Liver (tissue), 9 donors: ENCODE measurements around the gene CD9. TPM values are rescaled to one million over a fixed set of nuclear protein-coding genes. Genes with fewer than 3 reads are reported as not detected.

Experiments
- DNase-seq: peaks from one replicate; pipeline ENCODE4 v3.0.0-alpha.2; 2017; ENCODE audit warnings: low spot score
- H3K27ac ChIP-seq, 2 donors: one replicate each; pipeline ENCODE4 v1.7.0; 2013; ENCODE audit warnings: inconsistent platforms in 2 of 2, low read length in 2 of 2, control low read depth in 1 of 2, low read depth in 1 of 2, mild to moderate bottlenecking in 1 of 2
- H3K27me3 ChIP-seq, 4 donors: one replicate each; pipeline versions ENCODE4 v1.6.1 to v1.7.0; 2013; ENCODE audit warnings: low read length in 3 of 4, inconsistent platforms in 1 of 4, mild to moderate bottlenecking in 1 of 4, moderate library complexity in 1 of 4; ENCODE audit not compliant: control insufficient read depth in 4 of 4, insufficient read depth in 4 of 4
- H3K36me3 ChIP-seq, 4 donors: one replicate each; pipeline versions ENCODE4 v1.6.1 to v1.7.0; 2013; ENCODE audit warnings: low read length in 3 of 4, mild to moderate bottlenecking in 3 of 4, low read depth in 1 of 4, moderate library complexity in 1 of 4; ENCODE audit not compliant: control insufficient read depth in 4 of 4, insufficient read depth in 3 of 4
- H3K4me1 ChIP-seq, 4 donors: one replicate each; pipeline versions ENCODE4 v1.6.1 to v1.7.0; 2013; ENCODE audit warnings: low read length in 3 of 4, mild to moderate bottlenecking in 3 of 4, moderate library complexity in 1 of 4; ENCODE audit not compliant: control insufficient read depth in 4 of 4, insufficient read depth in 4 of 4
- H3K4me3 ChIP-seq, 3 donors: one replicate each; pipeline versions ENCODE4 v1.6.1 to v1.7.0; 2013; ENCODE audit warnings: low read length in 3 of 3, control low read depth in 1 of 3, low read depth in 1 of 3, mild to moderate bottlenecking in 1 of 3
- H3K9ac ChIP-seq, 2 donors: one replicate each; pipeline ENCODE4 v1.7.0; 2013; ENCODE audit warnings: low read length in 2 of 2, mild to moderate bottlenecking in 2 of 2, moderate library complexity in 2 of 2, control low read depth in 1 of 2, low read depth in 1 of 2
- H3K9me3 ChIP-seq, 4 donors: one replicate each; pipeline versions ENCODE4 v1.6.1 to v1.7.0; 2013; ENCODE audit warnings: low read length in 3 of 4; ENCODE audit not compliant: control insufficient read depth in 4 of 4
- CTCF ChIP-seq: fragments of 150-350 bp; IDR thresholded peaks from 2 replicates; pipeline ENCODE4 v1.5.1; 2017; ENCODE audit warnings: improper control_type of control experiment, low read depth, low read length; ENCODE audit not compliant: missing input control
- EGR1 ChIP-seq, 2 donors: IDR thresholded peaks; 2 replicates each; pipeline ENCODE4 v1.6.1; 2016 to 2018; ENCODE audit warnings: antibody characterized with exemption in 2 of 2, low read depth in 2 of 2
- FOXA2 ChIP-seq: IDR thresholded peaks from 2 replicates; pipeline ENCODE4 v1.6.1; 2016; ENCODE audit warnings: antibody characterized with exemption
- GABPA ChIP-seq, 2 donors: IDR thresholded peaks in 1 of 2; conservative IDR thresholded peaks in 1 of 2; 2 replicates each; pipeline ENCODE4 v1.6.1; 2016; ENCODE audit warnings: antibody characterized with exemption in 2 of 2, mild to moderate bottlenecking in 1 of 2, moderate library complexity in 1 of 2
- HNF4A ChIP-seq, 2 donors: conservative IDR thresholded peaks; 2 replicates each; pipeline ENCODE4 v1.6.1; 2016; ENCODE audit warnings: antibody characterized with exemption in 2 of 2, mild to moderate bottlenecking in 2 of 2
- HNF4G ChIP-seq: IDR thresholded peaks from 2 replicates; pipeline ENCODE4 v1.6.1; 2016; ENCODE audit warnings: antibody characterized with exemption
- JUND ChIP-seq, 2 donors: IDR thresholded peaks; 2 replicates each; pipeline ENCODE4 v1.6.1; 2016; ENCODE audit warnings: antibody characterized with exemption in 2 of 2
- MAX ChIP-seq: IDR thresholded peaks from 2 replicates; pipeline ENCODE4 v1.6.1; 2016; ENCODE audit warnings: antibody characterized with exemption
- NR2F2 ChIP-seq: IDR thresholded peaks from 2 replicates; pipeline ENCODE4 v1.6.1; 2016; ENCODE audit warnings: antibody characterized with exemption
- RAD21 ChIP-seq, 2 donors: IDR thresholded peaks; 2 replicates each; pipeline ENCODE4 v1.6.1; 2016; ENCODE audit warnings: antibody characterized with exemption in 2 of 2, mild to moderate bottlenecking in 2 of 2
- REST ChIP-seq: IDR thresholded peaks from 2 replicates; pipeline ENCODE4 v1.6.1; 2016; ENCODE audit warnings: antibody characterized with exemption, mild to moderate bottlenecking
- RXRA ChIP-seq, 2 donors: IDR thresholded peaks; 2 replicates each; pipeline ENCODE4 v1.6.1; 2017 to 2018; ENCODE audit warnings: antibody characterized with exemption in 2 of 2, mild to moderate bottlenecking in 1 of 2
- SP1 ChIP-seq: IDR thresholded peaks from 2 replicates; pipeline ENCODE4 v1.6.1; 2018; ENCODE audit warnings: antibody characterized with exemption, mild to moderate bottlenecking
- TAF1 ChIP-seq: conservative IDR thresholded peaks from 2 replicates; pipeline ENCODE4 v1.6.1; 2016; ENCODE audit warnings: antibody characterized with exemption, mild to moderate bottlenecking
- YY1 ChIP-seq: IDR thresholded peaks from 2 replicates; pipeline ENCODE4 v1.6.1; 2016; ENCODE audit warnings: antibody characterized with exemption, mild to moderate bottlenecking
- WGBS: extraction: QIAGEN DNeasy Blood & Tissue Kit; methylation state at CpG from one replicate; pipeline ENCODE4 v1.1.7; 2013; 5-methylcytosine and 5-hydroxymethylcytosine counted together
- polyA plus RNA-seq, 2 donors: library from polyadenylated mRNA; stranded (reverse) in 1 of 2; unstranded in 1 of 2; fragments of 200-250 nt in 1 of 2; fragments of >200 nt in 1 of 2; fragmentation: Nextera tagmentation in 1 of 2; extraction: Ambion mirVana in 1 of 2; gene quantifications; one replicate each; pipeline versions ENCODE4 v1.2.1 to v1.2.3, GENCODE V29; 2013 to 2015
- total RNA-seq, 2 donors: library from RNA; depleted of rRNA; stranded (reverse); fragments of >200 nt; gene quantifications; one replicate each; pipeline ENCODE4 v1.2.3, GENCODE V29; 2014
- TF ChIP-seq, protein P1 (sequence below): IDR thresholded peaks from 2 replicates; pipeline ENCODE4 v1.6.1; 2016; ENCODE audit warnings: antibody characterized with exemption
- TF ChIP-seq, protein P2 (sequence below): IDR thresholded peaks from 2 replicates; pipeline ENCODE4 v1.6.1; 2016; ENCODE audit warnings: antibody characterized with exemption
- donor health status: healthy.
- donor health status: healthy.
- donor health status: healthy.
- donor health status: healthy.
- donor health status: healthy.

CD9 gene
- total and polyA plus RNA-seq, 4 donors: 18.7 to 65.2 (median 32.4) TPM

DNA sequence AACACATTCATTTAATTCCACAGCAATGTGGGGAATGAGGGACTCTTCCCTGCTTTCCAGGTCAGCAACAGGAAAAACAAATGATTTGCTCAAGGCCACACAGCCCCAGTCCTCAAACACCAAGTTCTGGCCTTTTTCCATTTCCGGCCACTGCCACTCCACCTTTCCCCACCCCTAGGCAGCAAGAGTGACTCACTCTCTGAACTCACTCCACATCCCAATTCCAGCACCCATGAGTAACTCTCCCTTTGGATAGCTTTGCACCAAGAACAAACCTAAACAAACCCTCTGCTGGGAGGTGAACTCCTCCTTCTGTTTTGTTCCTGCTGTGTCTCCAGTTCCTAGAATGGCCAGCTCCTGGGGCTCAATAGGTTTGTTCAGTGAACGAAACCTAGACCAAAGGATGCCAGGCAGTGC is 79.9 kb downstream of the CD9 start (continued):
- TF ChIP-seq JUND (IDR thresholded peaks at IDR 0.05) (peak; percentile 98), TAF1 (no peak)

GRCh38 chr12:6280672-6281071 is 80.5 kb downstream of the CD9 start:
- Histone ChIP-seq H3K9me3 (no peaks in the 10 kb centered on the region), H3K9ac (no peak overlapping the region), H3K36me3 (no peaks in the 10 kb centered on the region), H3K4me3 (no peak overlapping the region), H3K27me3 (no peaks in the 10 kb centered on the region), H3K4me1 (peaks cover 6 to 28% (median 20%) of the 10 kb centered on the region in 4 donors), H3K27ac (peak overlapping the region; percentile 38 to 84)
- no peak for TF ChIP-seq RXRA (IDR thresholded peaks at IDR 0.05)
- TF ChIP-seq SP1: no peak
- no peak for TF ChIP-seq YY1
- no peak for TF ChIP-seq MAX
- TF ChIP-seq TAF1: no peak
- no peak for TF ChIP-seq NR2F2
- TF ChIP-seq HNF4G: no peak
- TF ChIP-seq, protein P1, sequence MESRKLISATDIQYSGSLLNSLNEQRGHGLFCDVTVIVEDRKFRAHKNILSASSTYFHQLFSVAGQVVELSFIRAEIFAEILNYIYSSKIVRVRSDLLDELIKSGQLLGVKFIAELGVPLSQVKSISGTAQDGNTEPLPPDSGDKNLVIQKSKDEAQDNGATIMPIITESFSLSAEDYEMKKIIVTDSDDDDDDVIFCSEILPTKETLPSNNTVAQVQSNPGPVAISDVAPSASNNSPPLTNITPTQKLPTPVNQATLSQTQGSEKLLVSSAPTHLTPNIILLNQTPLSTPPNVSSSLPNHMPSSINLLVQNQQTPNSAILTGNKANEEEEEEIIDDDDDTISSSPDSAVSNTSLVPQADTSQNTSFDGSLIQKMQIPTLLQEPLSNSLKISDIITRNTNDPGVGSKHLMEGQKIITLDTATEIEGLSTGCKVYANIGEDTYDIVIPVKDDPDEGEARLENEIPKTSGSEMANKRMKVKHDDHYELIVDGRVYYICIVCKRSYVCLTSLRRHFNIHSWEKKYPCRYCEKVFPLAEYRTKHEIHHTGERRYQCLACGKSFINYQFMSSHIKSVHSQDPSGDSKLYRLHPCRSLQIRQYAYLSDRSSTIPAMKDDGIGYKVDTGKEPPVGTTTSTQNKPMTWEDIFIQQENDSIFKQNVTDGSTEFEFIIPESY: no peak
- TF ChIP-seq CTCF: no peak
- no peak for TF ChIP-seq JUND (IDR thresholded peaks at IDR 0.05)
- TF ChIP-seq, protein P2, sequence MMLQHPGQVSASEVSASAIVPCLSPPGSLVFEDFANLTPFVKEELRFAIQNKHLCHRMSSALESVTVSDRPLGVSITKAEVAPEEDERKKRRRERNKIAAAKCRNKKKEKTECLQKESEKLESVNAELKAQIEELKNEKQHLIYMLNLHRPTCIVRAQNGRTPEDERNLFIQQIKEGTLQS: no peak
- no peak for TF ChIP-seq FOXA2
- TF ChIP-seq GABPA (IDR thresholded peaks at IDR 0.05 in 1 of 2, conservative IDR thresholded peaks at IDR 0.05 in 1 of 2): no peak
- no peak for TF ChIP-seq EGR1 (IDR thresholded peaks at IDR 0.05; ENCODE audit: low read depth in 2 of 2)
- TF ChIP-seq REST: no peak
- no peak for TF ChIP-seq RAD21 (IDR thresholded peaks at IDR 0.05)
- no peak for TF ChIP-seq HNF4A (conservative IDR thresholded peaks at IDR 0.05)
- DNase-seq: no peak
- 96% methylated on average over 11 of the region's 11 CpGs for WGBS
